Endometrial microvascular endothelial cells (primary cell): ENCODE results near the gene KLHL3. TPM values are rescaled to one million over a fixed set of nuclear protein-coding genes. Genes with fewer than 3 reads are reported as not detected.

Experiments used
- in situ Hi-C: cut with HindIII; loops from 2 replicates; pipeline ENCODE4 v1.10.0; 2017; ENCODE audit warnings: low sequenced_read_pairs, low pct_unique_long_range_greater_than_20kb; ENCODE audit errors: inconsistent ontology term
- total RNA-seq: library from RNA; depleted of rRNA; stranded (reverse); fragments of >200 nt; gene quantifications from one replicate; pipeline ENCODE4 v1.2.3, GENCODE V29; 2015; ENCODE audit errors: inconsistent ontology term

The KLHL3 gene
- total RNA-seq, 1 donor from 2014 or later = 1.6 TPM

DNA sequence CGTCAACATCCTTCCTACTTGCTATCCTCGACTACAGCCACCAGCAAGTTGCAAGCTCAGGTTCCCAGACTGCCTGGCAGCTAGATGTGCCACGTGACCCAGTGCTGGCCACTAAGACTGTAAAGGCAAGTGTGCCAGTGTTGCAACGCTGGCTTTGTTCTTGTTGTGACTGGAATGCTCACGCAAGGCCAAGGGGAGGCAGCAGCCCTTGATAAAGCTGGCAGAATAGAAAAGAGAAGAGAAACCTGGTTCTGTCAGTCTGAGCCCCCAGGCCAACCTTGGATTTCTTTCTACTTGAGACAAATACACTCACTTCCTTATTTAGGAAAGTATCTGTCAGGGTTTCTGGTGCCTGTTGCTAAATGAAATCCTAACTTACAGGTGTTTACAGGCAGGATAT is 113.0 kb downstream of the KLHL3 start:
- in situ Hi-C loops = no loop called here

DNA sequence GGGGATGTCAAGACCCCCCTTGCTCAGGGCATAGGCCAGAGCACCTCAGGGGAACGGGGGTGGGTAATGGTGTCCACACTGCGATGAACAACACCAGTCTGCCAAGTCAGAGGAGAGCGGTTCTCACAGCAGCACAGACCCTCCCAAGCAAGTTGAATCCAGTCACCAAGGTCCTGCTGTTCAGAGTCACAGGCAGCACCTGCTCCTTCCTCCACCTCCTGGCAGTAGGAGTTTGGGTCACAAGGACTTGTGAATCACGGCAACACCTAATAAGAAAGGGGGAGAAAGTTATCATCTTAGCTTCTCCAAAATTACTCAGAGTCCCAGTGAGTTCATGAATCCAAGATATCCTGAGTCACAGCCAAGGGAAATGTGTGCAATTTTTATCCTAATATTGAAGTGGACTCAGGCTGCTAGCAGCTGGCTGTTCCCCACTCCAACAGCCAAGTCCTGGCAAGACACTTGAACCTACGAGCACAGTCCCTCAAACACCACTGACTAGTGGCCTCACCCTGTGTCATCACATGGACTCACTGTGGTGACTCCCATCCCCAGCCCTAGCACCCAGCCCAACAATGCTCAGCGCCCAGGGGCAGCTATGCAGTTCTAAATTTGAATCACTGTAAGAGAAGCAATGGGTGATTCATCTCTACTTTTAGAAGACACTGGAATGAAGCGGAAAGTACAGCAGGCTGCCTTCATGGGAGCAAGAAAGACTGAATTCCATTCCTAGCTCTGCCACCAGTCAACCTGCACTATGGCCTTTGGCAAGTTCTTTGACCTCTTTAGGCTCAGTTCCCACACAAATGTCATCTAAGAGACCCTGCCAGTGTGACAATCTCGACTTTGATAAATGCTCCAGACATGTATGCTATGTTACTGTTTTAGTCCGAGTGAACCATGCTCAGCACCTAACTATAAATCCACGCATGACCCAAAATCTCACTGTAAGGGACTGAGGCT is 113.7 kb downstream of the KLHL3 start:
- in situ Hi-C loops = no loop called here

DNA sequence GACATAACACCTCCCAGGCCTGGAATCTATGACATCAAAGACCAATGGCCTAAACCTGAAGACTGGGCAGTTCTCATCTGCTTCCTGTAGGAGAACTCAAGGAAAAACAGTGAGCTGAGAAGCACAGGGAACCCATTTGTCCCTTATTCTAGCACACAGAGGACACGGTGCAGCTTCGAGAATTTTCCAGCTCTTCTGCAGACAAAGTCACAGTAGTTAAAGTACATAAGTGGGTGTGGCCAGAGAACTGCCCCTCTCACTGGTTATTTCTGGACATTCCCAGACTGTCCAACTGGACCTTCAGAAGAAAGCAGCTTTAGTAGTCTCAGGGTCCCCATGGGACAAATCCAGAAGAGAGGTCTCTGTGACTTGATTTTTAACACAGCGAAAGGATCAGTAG is 114.6 kb downstream of the KLHL3 start:
- in situ Hi-C loops = no loop called here

DNA sequence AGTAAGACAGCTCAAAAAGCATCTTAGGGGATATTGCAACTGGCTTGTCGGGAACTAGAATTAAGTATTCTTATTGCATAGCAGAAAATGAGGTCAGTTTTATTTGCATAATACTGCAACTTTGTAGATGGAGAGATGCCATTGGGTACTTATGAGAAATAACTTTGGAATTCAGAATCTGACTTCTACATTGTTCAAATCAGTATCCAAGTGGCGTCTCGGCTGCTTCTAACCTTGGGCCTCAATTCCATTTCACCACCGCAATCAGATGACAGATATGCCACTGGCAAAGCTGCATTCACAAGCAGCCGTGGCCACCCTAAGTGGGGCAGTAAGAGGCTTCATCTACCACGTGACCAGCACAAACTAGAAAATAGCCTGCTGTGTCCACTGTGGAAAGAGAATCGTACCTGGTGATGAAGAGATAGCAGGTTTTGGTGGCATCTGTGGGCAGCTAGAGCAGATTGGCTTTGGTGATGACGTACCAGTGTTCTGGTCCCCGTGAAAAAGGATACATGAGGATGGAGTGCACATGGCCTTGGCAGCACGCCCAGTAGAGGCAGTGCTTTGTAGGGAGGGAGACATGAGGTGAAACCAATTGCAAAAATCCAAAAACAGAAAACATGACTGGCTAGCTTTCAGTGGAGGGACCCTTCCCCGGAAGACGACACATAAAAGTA is 116.6 kb downstream of the KLHL3 start:
- in situ Hi-C loops = no loop called here

DNA sequence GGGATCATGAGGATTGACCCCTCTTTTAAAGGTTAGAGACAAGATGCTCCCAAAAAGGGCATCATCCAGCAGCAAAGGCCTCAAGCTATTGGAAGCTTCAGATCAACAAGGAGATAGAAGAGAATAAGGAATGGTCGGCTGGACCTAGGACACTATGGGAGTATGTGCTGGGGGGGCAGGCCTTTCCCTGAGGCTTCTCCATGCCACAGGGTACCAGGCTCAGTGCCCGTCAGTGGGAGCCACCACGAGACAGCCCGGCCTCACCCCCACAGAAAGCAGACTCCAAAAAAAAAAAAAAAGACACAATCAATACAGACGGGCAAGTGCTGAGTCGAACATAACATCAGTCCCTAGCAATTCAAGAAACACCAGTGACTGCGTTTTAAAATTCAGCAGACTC is 117.4 kb downstream of the KLHL3 start:
- in situ Hi-C loops = no loop called here

DNA sequence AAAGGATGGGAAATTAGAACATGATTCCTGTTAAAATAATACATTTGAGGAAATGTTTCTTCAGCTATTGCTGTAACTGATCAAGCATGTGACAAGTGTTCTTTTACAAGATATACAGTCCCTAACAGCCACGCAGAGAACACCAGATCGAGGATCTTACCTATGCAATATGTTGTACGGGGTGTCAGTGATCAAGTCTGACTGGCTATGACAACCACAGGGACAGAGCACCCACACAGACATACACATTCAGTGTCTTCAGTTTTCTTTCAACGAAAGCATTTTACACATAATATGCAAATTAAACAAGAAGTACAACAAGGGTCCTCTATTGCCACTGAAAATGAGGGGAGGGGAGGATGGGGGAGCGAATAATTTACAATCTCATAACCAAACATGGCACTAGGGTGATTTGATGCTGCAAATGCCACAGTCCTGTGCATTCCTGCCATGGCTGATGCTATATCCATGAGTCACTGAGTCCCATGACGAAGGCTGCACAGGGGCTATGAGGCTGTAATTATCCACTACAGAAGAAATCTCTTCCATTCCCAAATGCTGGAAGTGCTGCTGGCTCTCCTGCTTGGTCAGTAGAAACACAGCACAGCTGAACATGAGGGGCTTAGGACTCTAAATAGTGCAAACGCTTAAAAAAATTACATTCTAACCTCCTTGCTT is 118.2 kb downstream of the KLHL3 start:
- in situ Hi-C loops = no loop called here

DNA sequence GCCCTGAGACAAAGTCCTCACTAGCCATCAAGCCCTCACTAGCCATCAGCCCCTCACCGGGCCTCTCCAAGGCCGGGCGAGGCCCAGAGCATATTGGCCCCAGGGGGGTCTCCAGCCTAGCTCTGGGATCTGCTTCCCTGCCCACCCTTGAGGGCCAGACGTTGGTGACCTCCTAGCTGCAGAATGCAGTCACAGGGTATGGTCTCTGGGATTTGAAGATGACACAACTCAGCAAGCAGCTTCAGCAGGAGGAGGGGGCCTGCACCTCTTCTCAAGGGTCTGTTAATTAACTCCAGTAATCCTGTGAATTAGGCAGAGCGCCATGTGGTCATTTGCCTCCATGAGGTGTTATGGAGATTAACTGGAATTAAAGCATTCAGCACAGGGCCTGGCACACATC is 119.8 kb downstream of the KLHL3 start:
- in situ Hi-C loops = no loop called here

DNA sequence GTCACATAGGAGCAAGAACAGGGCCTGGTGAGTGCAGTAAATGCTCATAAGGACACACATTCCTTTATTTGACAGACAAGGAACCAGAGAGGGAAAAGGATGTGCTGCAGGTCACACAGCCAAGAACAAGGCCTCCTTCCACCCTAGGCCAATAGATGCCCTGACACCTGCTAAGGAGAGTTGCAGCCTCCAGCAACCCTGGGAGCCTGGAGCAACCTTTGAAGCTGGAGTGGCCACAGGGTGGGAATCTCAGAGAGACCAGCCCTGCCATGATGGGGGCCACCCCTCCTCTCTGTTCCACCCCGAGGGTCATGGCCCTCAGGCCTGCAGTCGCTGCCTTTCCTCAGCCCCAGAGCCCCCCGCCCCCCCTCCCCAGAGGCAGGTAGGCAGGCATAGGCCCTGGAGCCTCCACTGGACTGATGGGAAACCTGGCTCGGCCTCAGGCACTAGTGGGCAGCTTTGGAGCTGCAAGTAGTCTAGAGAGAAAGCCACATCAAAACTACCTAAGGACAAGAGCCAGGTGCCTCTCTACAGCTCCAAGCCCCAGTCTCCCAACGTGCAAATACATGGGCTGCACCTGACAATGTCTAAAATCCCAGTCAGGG is 120.6 kb downstream of the KLHL3 start:
- in situ Hi-C loops = no loop called here

DNA sequence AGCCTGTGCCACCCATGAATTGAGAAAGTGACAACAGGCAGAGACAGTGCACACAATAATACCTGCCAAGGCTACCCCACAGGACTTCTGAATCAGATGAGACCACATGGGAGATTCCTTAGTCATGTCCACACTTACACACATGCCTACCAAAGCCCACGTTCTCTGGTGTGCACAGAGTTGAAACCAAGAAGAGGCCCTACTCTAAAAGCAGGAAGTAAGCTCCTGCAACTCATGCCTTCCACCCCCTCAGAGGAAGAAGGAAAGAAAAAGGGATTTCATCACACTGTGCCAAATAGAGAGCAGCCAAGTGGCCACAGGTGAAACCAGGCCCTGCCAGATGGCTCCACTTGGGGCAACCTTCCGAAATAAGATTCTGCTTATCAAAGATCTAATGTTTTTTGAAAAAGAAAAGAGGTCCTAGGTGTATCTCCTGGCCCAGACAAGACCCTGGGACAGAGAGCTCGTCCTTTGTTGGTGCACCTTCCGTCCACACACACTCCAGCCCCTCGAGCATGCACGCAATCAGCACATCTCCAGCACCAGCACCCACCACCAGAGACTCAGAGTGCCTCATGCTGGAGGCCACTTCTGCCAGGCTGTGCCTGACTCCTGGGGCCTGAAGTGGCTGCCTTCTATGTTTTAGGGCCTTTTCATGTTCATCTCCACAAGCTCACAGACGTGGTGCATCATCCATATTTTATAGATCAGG is 122.2 kb downstream of the KLHL3 start:
- in situ Hi-C loops = no loop called here

DNA sequence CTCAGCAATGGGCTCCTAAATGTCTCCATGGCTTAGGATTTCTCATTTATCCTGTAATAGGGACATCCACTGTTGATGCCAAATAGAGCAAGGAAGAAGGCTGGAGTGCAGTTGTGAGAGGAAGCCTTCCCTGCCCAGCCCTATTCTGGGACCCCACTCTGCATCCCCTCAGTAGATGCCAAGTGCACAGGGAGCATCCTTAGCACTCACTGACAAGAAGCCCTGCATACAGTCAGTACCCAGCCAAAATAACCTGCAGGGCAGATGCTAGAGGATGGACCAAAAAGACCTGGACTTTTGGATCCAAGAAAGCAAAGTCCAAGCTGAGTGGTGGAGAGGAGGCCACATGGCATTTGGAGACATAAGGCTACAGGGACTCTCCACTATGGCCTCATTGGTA is 123.3 kb downstream of the KLHL3 start:
- in situ Hi-C loops = no loop called here

DNA sequence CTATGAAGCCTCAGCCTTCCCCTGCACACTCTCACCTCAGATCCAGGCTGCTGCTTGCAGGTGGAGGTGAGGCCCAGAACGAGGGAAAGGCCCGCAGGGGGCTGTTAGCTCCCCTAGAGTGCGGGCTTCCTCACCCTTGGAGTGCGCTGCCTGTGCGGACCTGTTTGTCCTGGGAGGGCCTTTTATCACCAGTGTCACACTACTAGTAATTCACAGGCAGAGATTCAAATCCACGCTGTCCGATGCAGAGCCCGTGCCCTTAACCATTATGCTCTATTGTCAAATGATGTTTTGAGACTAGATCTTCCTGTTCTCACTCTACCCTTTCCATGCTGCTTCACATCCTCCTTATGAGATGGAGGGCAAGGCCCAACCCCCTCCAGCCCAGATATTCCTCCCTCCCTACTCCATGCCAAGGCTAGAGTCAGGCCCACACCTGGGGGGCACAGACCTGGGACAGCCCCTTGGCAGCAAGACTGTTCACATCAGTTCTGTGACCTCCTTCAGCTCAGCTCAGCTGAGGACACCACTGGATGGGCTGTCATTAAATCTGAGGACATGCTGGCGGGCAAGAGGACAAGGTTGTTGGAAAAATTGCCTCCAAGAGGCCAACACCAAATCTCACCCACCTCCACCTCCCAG is 124.0 kb downstream of the KLHL3 start:
- in situ Hi-C loops = no loop called here

DNA sequence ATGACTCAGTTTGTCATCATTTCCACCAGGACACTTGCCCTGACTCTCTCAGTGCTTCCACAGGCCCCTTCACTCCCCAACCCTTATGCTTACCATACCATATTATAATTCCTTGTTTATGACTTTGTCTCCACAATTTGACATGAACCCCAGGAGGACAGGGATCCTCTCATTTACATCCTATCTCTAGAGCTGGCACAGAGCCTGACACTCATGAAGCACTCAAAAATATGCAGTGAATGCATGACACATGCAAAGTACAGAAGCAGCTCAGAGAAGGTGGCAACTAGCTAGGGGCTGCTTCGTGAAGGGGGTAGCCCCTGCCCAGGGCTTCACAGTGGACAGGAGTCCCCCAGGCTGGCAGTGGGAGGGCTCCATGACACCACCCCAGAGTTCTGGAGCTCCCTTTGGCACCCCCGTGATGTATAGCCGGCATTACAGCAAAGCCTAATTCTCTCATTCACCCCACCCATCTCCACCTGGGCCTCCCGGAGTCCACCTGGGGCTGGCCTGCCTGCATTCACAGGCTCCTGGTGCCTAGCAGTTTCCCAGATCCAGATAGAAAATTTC is 124.8 kb downstream of the KLHL3 start:
- in situ Hi-C loops = no loop called here

DNA sequence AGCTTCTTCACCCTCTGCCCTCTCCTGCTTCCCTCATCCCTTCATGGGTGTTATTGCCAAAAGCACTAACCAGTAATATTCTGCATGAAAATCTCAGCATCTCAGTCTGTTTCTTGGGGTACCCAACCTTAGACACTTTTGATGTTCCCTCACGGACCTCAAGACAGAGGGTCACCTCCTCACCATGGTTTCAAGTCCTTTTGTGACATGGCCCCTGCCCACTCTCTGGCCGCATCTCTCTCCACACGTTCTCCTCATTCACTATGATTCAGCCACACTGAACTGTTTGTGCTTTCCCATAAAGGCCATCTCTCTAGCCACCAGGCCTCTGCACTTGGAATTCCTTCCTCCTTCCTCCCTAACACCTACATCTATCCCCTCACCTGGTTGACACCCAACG is 125.3 kb downstream of the KLHL3 start:
- in situ Hi-C loops = no loop called here

DNA sequence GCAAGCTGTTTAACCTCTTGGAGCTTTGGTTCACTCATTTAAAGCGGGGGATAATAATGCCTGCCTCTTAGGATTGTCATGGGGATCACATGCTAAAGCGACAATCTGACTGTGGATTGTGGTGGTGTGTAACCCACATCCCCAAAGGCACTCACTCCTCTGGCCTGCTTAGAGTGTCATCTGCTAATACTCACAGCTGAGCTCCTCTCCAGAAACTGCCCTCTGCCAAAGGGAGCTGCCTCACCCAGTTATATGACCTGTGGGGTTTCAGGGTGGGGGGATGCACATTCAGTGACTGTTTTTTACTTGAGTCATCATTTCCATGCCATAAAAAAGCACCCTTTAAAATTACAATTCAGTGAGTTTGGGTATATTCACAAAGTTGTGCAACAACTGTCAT is 126.8 kb downstream of the KLHL3 start:
- in situ Hi-C loops = no loop called here

DNA sequence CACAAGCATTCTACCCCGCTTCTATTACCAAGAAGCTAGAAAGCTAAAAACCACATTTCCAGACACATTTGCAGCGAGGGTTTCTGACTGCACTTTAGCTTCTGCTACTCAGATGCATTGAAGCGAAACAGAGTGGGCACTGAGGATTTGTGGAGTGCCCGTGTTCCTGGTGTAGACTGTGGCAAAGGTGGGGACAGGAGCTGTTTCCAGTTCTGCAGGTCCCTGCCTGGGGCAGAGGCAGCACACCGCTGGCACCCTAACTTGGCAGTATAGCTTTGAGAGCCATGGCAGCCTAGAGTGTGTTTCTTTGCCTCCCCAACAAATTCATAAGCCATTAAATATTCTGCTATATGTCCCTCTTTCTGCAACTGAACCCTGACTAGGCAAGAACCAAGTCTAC is 128.1 kb downstream of the KLHL3 start:
- in situ Hi-C loops = no loop called here

DNA sequence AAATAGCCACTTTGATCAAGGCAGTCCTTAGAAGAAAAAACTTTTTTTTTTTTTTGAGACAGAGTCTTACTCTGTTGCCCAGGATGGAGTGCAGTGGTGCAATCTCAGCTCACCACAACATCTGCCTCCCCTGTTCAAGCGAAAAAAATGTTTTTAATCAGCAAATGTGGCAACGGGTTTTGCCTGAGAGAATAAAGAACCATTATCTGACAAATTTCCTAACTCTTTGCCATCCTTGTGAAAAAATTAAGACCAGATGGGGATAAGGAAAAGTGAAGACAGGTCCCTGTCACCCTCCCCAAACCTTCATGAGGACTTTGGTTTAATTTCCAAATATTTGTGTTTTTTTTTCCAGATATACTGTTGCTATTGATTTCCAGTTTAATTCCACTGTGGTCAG is 129.5 kb downstream of the KLHL3 start:
- in situ Hi-C loops = no loop called here

DNA sequence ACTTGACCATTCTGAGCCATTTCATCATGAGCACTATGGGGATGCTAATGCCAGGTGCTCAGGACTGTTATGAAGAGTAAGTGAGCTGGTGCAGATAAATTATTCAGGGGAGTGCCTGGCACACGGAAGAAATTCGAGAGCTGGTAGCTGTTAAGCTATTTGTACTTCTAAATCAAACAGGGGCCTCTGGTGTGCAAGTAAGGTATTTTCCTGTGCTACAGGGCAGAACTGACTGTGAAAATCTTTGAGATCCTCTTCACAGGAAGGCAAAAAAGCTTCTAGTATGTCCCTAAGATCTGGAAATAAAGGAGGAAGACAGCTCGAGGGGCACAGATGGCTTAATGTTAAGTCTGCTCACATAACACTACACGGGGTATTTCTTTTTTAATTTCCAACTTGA is 130.5 kb downstream of the KLHL3 start:
- in situ Hi-C loops = no loop called here
